K562 (cell line): ENCODE results near the gene GRB14. TPM values are rescaled to one million over a fixed set of nuclear protein-coding genes. Genes with fewer than 3 reads are reported as not detected.

Experiments
- ATAC-seq: fragments of 200-7000 bp; cut with Tn5 transposase; 3 replicates; pipeline ENCODE4 v1.9.1; 2020; ENCODE audit warnings: moderate library complexity
- BruUV-seq: library from RNA; stranded (reverse); fragments of 400-500 nt; replicated peaks from 2 replicates; lab custom pipeline; 2021; lab: Mats Ljungman, UMichigan
- CTCF ChIA-PET: fragments of 300-600 bp; formaldehyde crosslinking; extraction: SDS; loops from one replicate; lab custom pipeline; 2021; ENCODE audit warnings: low intra/inter-chr PET ratio; lab: Yijun Ruan, JAX
- POLR2A ChIA-PET: fragments of 300-600, 350-650 bp; sonication (Branson Sonifier 250); formaldehyde crosslinking; extraction: SDS; loops from one replicate; lab custom pipeline; 2021; ENCODE audit warnings: antibody characterized with exemption, inconsistent platforms; lab: Yijun Ruan, JAX
- DNase-seq, 4 experiments: peaks; one replicate each; pipeline versions ENCODE4 v3.0.0 to v3.0.0-alpha.2; 2011 to 2018; ENCODE audit warnings: low spot score in 3 of 4, mixed read lengths in 3 of 4; ENCODE audit errors: extremely low read depth in 1 of 4
- FAIRE-seq: peaks from 2 replicates; lab custom pipeline; 2011; peaks lifted over from hg19 to GRCh38; lab: Jason Lieb, UNC
- H2AFZ ChIP-seq: 2 replicates; pipeline ENCODE4 v1.6.0; 2011; ENCODE audit warnings: low read depth, low read length, control low read depth, inconsistent platforms
- H3K27ac ChIP-seq: fragments of 200-600 bp; 3 replicates; pipeline ENCODE4 v1.8.0; 2011; ENCODE audit warnings: low read depth, mild to moderate bottlenecking, control low read depth, inconsistent platforms, low read length, moderate library complexity, mixed read lengths; ENCODE audit errors: extremely low read depth
- H3K27me3 ChIP-seq, 2 experiments: fragments of 300-600 bp in 1 of 2; 2 replicates in 1 of 2; 3 replicates in 1 of 2; pipeline versions ENCODE4 v1.6.0 to v1.8.0; 2011; ENCODE audit warnings: inconsistent platforms in 2 of 2, low read length in 2 of 2, mild to moderate bottlenecking in 1 of 2, mixed read lengths in 1 of 2, moderate library complexity in 1 of 2; ENCODE audit not compliant: control insufficient read depth in 2 of 2, insufficient read depth in 2 of 2
- H3K36me3 ChIP-seq: fragments of 300-600 bp; 3 replicates; pipeline ENCODE4 v1.8.0; 2011; ENCODE audit warnings: mild to moderate bottlenecking, low read length, inconsistent platforms; ENCODE audit not compliant: control insufficient read depth, insufficient read depth
- H3K4me1 ChIP-seq, 2 experiments: fragments of 200-600 bp in 1 of 2; replicated peaks in 1 of 2; 2 replicates in 1 of 2; 3 replicates in 1 of 2; pipeline versions ENCODE4 v1.5.1 to v1.8.0; 2011; ENCODE audit warnings: inconsistent platforms in 2 of 2, low read length in 2 of 2, mild to moderate bottlenecking in 1 of 2, mixed read lengths in 1 of 2, moderate library complexity in 1 of 2; ENCODE audit not compliant: control insufficient read depth in 2 of 2, insufficient read depth in 2 of 2
- H3K4me2 ChIP-seq: 2 replicates; pipeline ENCODE4 v1.6.1; 2011; ENCODE audit warnings: low read length, control low read depth, inconsistent platforms, mixed read lengths; ENCODE audit not compliant: insufficient read depth
- H3K4me3 ChIP-seq: fragments of 200-600 bp; sonication (generic), shearing (Covaris generic); 2 replicates; pipeline ENCODE4 v1.5.1; 2016; ENCODE audit warnings: control low read depth, inconsistent platforms
- H3K79me2 ChIP-seq: fragments of 200-600 bp; 3 replicates; pipeline ENCODE4 v1.8.0; 2011; ENCODE audit warnings: low read length, inconsistent platforms; ENCODE audit not compliant: control insufficient read depth, insufficient read depth
- H3K9ac ChIP-seq, 2 experiments: 2 replicates each; pipeline versions ENCODE4 v1.6.0 to v1.6.1; 2011; ENCODE audit warnings: low read depth in 2 of 2, low read length in 2 of 2, control low read depth in 1 of 2, inconsistent platforms in 1 of 2, mild to moderate bottlenecking in 1 of 2, mixed read lengths in 1 of 2; ENCODE audit not compliant: insufficient read depth in 1 of 2
- H3K9me1 ChIP-seq: one replicate; pipeline ENCODE4 v1.6.0; 2011; ENCODE audit warnings: inconsistent platforms, mild to moderate bottlenecking, low read length, moderate library complexity; ENCODE audit not compliant: control insufficient read depth, insufficient read depth
- H3K9me3 ChIP-seq: replicated peaks from 2 replicates; pipeline ENCODE4 v1.5.1; 2011; ENCODE audit warnings: low read depth, low read length, inconsistent platforms; ENCODE audit not compliant: control insufficient read depth, insufficient read depth
- H4K20me1 ChIP-seq: replicated peaks from 2 replicates; pipeline ENCODE4 v1.6.1; 2011; ENCODE audit warnings: low read length, inconsistent platforms, mixed read lengths; ENCODE audit not compliant: control insufficient read depth, insufficient read depth
- CBFA2T3 ChIP-seq: fragments of 450-650 bp; IDR thresholded peaks from 2 replicates; pipeline ENCODE4 v1.6.1; 2017
- E2F3 ChIP-seq: fragments of 250-450 bp; sonication (Bioruptor Pico); IDR thresholded peaks from 2 replicates; pipeline ENCODE4 v1.4.0; 2020; ENCODE audit warnings: mild to moderate bottlenecking
- EWSR1 ChIP-seq: fragments of 450-650 bp; IDR thresholded peaks from 2 replicates; pipeline ENCODE4 v1.6.1; 2018; ENCODE audit warnings: borderline replicate concordance, mild to moderate bottlenecking, low read depth, moderate library complexity; ENCODE audit not compliant: partially characterized antibody
- HMG20A ChIP-seq: fragments of 450-650 bp; formaldehyde crosslinking; conservative IDR thresholded peaks from 2 replicates; pipeline ENCODE4 v1.4.0; 2020; ENCODE audit warnings: mild to moderate bottlenecking, mixed read lengths
- KLF1 ChIP-seq: fragments of 450-650 bp; IDR thresholded peaks from 2 replicates; pipeline ENCODE4 v1.6.1; 2016; ENCODE audit warnings: missing genetic modification characterization, missing compliant biosample characterization
- KLF6 ChIP-seq: fragments of 250-450 bp; sonication (Bioruptor Pico); IDR thresholded peaks from 2 replicates; pipeline ENCODE4 v1.4.0; 2020; ENCODE audit warnings: mild to moderate bottlenecking, moderate library complexity, borderline replicate concordance
- MXI1 ChIP-seq: IDR thresholded peaks from 2 replicates; pipeline ENCODE4 v1.6.1; 2011; ENCODE audit warnings: low read depth, mild to moderate bottlenecking, improper control_type of control experiment, low read length
- NR4A1 ChIP-seq, 2 experiments: fragments of 250-450 bp in 1 of 2; fragments of 450-650 bp in 1 of 2; sonication (Bioruptor Pico) in 1 of 2; IDR thresholded peaks; 2 replicates each; pipeline versions ENCODE4 v1.4.0 to v1.6.1; 2016 to 2020; ENCODE audit warnings: mild to moderate bottlenecking in 2 of 2, missing compliant biosample characterization in 1 of 2, missing genetic modification characterization in 1 of 2, moderate library complexity in 1 of 2
- SMARCB1 ChIP-seq: IDR thresholded peaks from 2 replicates; pipeline ENCODE4 v1.6.1; 2011; ENCODE audit warnings: improper control_type of control experiment, low read depth; ENCODE audit not compliant: insufficient read length
- TCF7 ChIP-seq: sonication (generic); IDR thresholded peaks from 2 replicates; pipeline ENCODE4 v1.6.1; 2016; ENCODE audit warnings: antibody characterized with exemption, borderline replicate concordance
- TRIM28 ChIP-seq: fragments of 450-650 bp; IDR thresholded peaks from 2 replicates; pipeline ENCODE4 v1.6.1; 2017
- ZNF384 ChIP-seq: IDR thresholded peaks from 2 replicates; pipeline ENCODE4 v1.6.1; 2012; ENCODE audit warnings: low read depth, low read length, improper control_type of control experiment
- in situ Hi-C: fragments of 300-500 bp; cut with MboI; formaldehyde crosslinking; loops from 4 replicates; pipeline ENCODE4 v1.15.0; 2018; ENCODE audit warnings: inconsistent platforms, mixed read lengths
- intact Hi-C: fragments of 100-400 bp; cut with micrococcal nuclease; formaldehyde crosslinking; loops from 2 replicates; pipeline ENCODE4 v1.14.2; 2022
- polyA plus RNA-seq, 8 experiments: library from polyadenylated mRNA; depleted of rRNA in 4 of 8; stranded (reverse) in 5 of 8; unstranded in 3 of 8; fragments of >200 nt; fragmentation: Nextera tagmentation in 2 of 8; fragmentation: Illumina TruSeq in 1 of 8; extraction: Ambion mirVana in 2 of 8; extraction: Trizol in 1 of 8; gene quantifications; 2 replicates each; pipeline versions ENCODE4 v1.2.1 to v1.2.3, GENCODE V29; 2011 to 2014; ENCODE audit warnings: inconsistent platforms in 1 of 8, missing spikeins in 1 of 8
- total RNA-seq, 7 experiments: library from RNA; depleted of rRNA in 6 of 7; stranded (reverse); fragments of >200 nt in 6 of 7; fragmentation: Illumina TruSeq in 2 of 7; extraction: Trizol in 2 of 7; gene quantifications; 2 replicates each; pipeline versions ENCODE4 v1.2.1 to v1.2.3, GENCODE V29; 2011 to 2021; ENCODE audit warnings: low replicate concordance in 1 of 7
- TF ChIP-seq, protein P1 (sequence below), 3 experiments: fragments of 200-800 bp in 1 of 3; sonication (Bioruptor generic) in 1 of 3; sonication (generic) in 1 of 3; formaldehyde crosslinking in 1 of 3; IDR thresholded peaks; 2 replicates each; pipeline versions ENCODE4 v1.6.1 to v1.8.0; 2016 to 2022; ENCODE audit warnings: mild to moderate bottlenecking in 2 of 3, missing compliant biosample characterization in 2 of 3, missing genetic modification characterization in 2 of 3, missing genetic modification reagents in 1 of 3
- TF ChIP-seq, protein P2 (sequence below), 2 experiments: IDR thresholded peaks; 2 replicates each; pipeline ENCODE4 v1.6.1; 2011; ENCODE audit warnings: borderline replicate concordance in 1 of 2, control low read depth in 1 of 2, low read depth in 1 of 2, low read length in 1 of 2, mild to moderate bottlenecking in 1 of 2, mixed read lengths in 1 of 2, moderate library complexity in 1 of 2; ENCODE audit not compliant: insufficient read depth in 1 of 2, insufficient read length in 1 of 2, poor library complexity in 1 of 2, severe bottlenecking in 1 of 2; ENCODE audit errors: extremely low read depth in 1 of 2

GRB14 gene
- total and polyA plus RNA-seq, 9 of the 15 experiments (the other 6 are each of a cell fraction or from before 2014, with no cell fraction given): not detected

DNA sequence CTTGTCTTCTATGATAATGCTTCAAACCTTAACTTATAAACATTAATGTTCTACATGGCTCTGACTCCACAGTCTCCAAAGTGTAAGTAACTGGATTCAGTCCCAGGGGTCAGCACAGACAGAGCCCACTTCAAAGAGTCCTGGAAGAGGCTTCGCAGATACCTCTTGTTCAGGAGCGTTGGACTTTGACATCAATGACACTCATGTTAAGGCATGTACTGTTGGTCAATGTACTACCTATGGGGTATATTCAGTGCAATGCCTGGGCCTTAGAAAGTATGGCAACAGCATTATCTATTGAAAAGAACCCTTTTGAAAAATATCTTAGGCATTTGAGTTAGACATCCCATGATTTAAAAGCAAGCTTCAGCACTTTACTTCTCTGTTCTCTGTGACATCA is 143.1 kb downstream of the GRB14 start (continued):
- TF ChIP-seq SMARCB1 (no peak), EWSR1 (no peak)
- TF ChIP-seq, protein P1, sequence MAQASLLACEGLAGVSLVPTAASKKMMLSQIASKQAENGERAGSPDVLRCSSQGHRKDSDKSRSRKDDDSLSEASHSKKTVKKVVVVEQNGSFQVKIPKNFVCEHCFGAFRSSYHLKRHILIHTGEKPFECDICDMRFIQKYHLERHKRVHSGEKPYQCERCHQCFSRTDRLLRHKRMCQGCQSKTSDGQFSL (CRISPR knock-in tag; IDR thresholded peaks at IDR 0.05): no peak
- TF ChIP-seq, protein P1 (tag; IDR thresholded peaks at IDR 0.05): no peak

DNA sequence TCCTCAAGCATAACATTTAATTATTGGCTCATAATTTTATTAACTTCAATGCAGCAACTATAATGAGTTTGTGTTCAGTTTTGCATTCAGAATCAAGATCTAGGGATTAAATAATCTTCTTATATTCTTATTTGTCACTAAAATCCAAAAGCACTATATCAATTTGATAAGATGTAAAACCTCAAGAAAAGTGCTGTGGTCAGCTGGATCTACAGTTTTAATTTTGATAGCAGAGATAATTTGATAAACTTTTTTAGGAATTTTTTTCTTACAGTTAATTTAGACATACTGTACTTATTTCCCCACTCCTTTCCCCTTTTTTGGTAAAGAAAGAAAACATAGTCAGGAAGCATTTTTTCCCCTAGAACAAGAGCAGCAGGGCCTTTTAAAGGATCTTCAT is 146.4 kb downstream of the GRB14 start:
- TF ChIP-seq TRIM28 (no peak), CBFA2T3 (no peak), MXI1 (no peak), ZNF384 (no peak), KLF6 (no peak), KLF1 (tag) (no peak), TCF7 (no peak), HMG20A (CRISPR knock-in tag) (no peak), E2F3 (no peak), NR4A1 (CRISPR knock-in tag; IDR thresholded peaks at IDR 0.05) (no peak), NR4A1 (tag; IDR thresholded peaks at IDR 0.05) (no peak)
- TF ChIP-seq, protein P2, sequence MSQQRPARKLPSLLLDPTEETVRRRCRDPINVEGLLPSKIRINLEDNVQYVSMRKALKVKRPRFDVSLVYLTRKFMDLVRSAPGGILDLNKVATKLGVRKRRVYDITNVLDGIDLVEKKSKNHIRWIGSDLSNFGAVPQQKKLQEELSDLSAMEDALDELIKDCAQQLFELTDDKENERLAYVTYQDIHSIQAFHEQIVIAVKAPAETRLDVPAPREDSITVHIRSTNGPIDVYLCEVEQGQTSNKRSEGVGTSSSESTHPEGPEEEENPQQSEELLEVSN (IDR thresholded peaks at IDR 0.05; ENCODE audit: borderline replicate concordance in 1 of 2, extremely low read depth in 1 of 2, insufficient read depth in 1 of 2, insufficient read length in 1 of 2, low read depth in 1 of 2, low read length in 1 of 2, poor library complexity in 1 of 2, severe bottlenecking in 1 of 2): no peak
- TF ChIP-seq, all 486 proteins: peak for 0
- ChIA-PET POLR2A (no interaction called here), CTCF (no interaction called here)
- Histone ChIP-seq H3K27me3 (no peaks in the 10 kb centered on the region), H3K79me2 (no peaks in the 10 kb centered on the region), H3K4me2 (no peak overlapping the region), H3K9me1 (no peaks in the 10 kb centered on the region), H3K9ac (no peak overlapping the region), H3K27ac (no peak overlapping the region), H3K4me1 (no peaks in the 10 kb centered on the region), H3K9me3 (0 out of 2 replicates have a peak, but pooled peaks cover 2% of the 10 kb centered on the region), H3K4me3 (no peak overlapping the region), H2AFZ (no peak overlapping the region), H4K20me1 (no peaks in the 10 kb centered on the region), H3K36me3 (no peaks in the 10 kb centered on the region)
- ATAC-seq (no peak), FAIRE-seq (no peak), DNase-seq (no peak)
- intact Hi-C loops (no loop called here), in situ Hi-C loops (loop anchor here (25.0 kb wide), 1 partner anchor 1138 kb away; no protein-coding TSS in a partner anchor)
- BruUV-seq: no TSS peak
